K562 (cell line): ENCODE data around the gene SHTN1.

Experiments used
- CTCF ChIP-seq, 3 experiments: IDR thresholded peaks in 2 of 3; conservative IDR thresholded peaks in 1 of 3; 2 replicates each; pipeline ENCODE4 v1.5.1; 2011 to 2012; ENCODE audit warnings: low read length in 3 of 3, mild to moderate bottlenecking in 3 of 3, control low read depth in 2 of 3, improper control_type of control experiment in 1 of 3, inconsistent platforms in 1 of 3, low read depth in 1 of 3, mixed read lengths in 1 of 3, moderate library complexity in 1 of 3; ENCODE audit not compliant: insufficient read depth in 2 of 3
- EZH2 ChIP-seq: IDR thresholded peaks from 2 replicates; pipeline ENCODE4 v1.6.1; 2012; ENCODE audit warnings: low read depth, mild to moderate bottlenecking, inconsistent platforms, low read length, borderline replicate concordance
- HINFP ChIP-seq: fragments of 450-650 bp; conservative IDR thresholded peaks from 2 replicates; pipeline ENCODE4 v1.6.1; 2016; ENCODE audit warnings: missing genetic modification characterization, low read depth, mild to moderate bottlenecking, control low read depth, missing compliant biosample characterization
- NKRF ChIP-seq: fragments of 450-650 bp; IDR thresholded peaks from 2 replicates; pipeline ENCODE4 v1.6.1; 2016; ENCODE audit warnings: borderline replicate concordance
- PHF20 ChIP-seq: fragments of 450-650 bp; IDR thresholded peaks from 2 replicates; pipeline ENCODE4 v1.6.1; 2018; ENCODE audit not compliant: partially characterized antibody
- RAD51 ChIP-seq: fragments of 450-650 bp; IDR thresholded peaks from 2 replicates; pipeline ENCODE4 v1.7.1; 2016; ENCODE audit warnings: low read depth, mild to moderate bottlenecking, borderline replicate concordance
- RBBP5 ChIP-seq: fragments of 200-600 bp; sonication (generic); IDR thresholded peaks from 2 replicates; pipeline ENCODE4 v1.6.1; 2012; ENCODE audit warnings: borderline replicate concordance, mild to moderate bottlenecking, low read length, control low read depth, inconsistent platforms; ENCODE audit not compliant: insufficient read depth, poor library complexity, severe bottlenecking
- RBM22 ChIP-seq: fragments of 200-400 bp; formaldehyde crosslinking; IDR thresholded peaks from 2 replicates; pipeline ENCODE4 v1.6.1; 2018; ENCODE audit warnings: low read length, low read depth; ENCODE audit not compliant: poor library complexity, severe bottlenecking
- YY1 ChIP-seq, 3 experiments: IDR thresholded peaks; 2 replicates each; pipeline ENCODE4 v1.6.1; 2011; ENCODE audit warnings: low read length in 2 of 3, mild to moderate bottlenecking in 2 of 3, moderate library complexity in 2 of 3, borderline replicate concordance in 1 of 3, control low read depth in 1 of 3, low read depth in 1 of 3; ENCODE audit not compliant: insufficient read depth in 3 of 3, insufficient replicate concordance in 2 of 3, control insufficient read depth in 1 of 3, insufficient read length in 1 of 3; ENCODE audit errors: extremely low read depth in 1 of 3
- ZBTB40 ChIP-seq, 2 experiments: fragments of 450-650 bp in 1 of 2; sonication (generic) in 1 of 2; formaldehyde crosslinking in 1 of 2; IDR thresholded peaks; 2 replicates each; pipeline versions ENCODE4 v1.7.1 to v1.9.0; 2016 to 2022; ENCODE audit warnings: inconsistent platforms in 1 of 2, mild to moderate bottlenecking in 1 of 2, missing genetic modification reagents in 1 of 2
- ZBTB7A ChIP-seq: IDR thresholded peaks from 2 replicates; pipeline ENCODE4 v1.6.1; 2011; ENCODE audit warnings: low read depth, mild to moderate bottlenecking, low read length, moderate library complexity, borderline replicate concordance; ENCODE audit not compliant: control insufficient read depth
- ZC3H8 ChIP-seq: fragments of 450-650 bp; IDR thresholded peaks from 2 replicates; pipeline ENCODE4 v1.6.1; 2017
- ZFX ChIP-seq: sonication (generic); formaldehyde crosslinking; IDR thresholded peaks from 2 replicates; pipeline ENCODE4 v1.8.0; 2022; ENCODE audit warnings: mild to moderate bottlenecking, missing genetic modification reagents, moderate library complexity

GRCh38 chr10:116960066-116960776 lies 44.8 kb downstream of the SHTN1 start:
- TF ChIP-seq ZBTB40 (IDR thresholded peaks at IDR 0.05): no peak
- TF ChIP-seq ZBTB40 (CRISPR knock-in tag; IDR thresholded peaks at IDR 0.05): no peak
- no peak for TF ChIP-seq EZH2
- no peak for TF ChIP-seq CTCF (IDR thresholded peaks at IDR 0.05 in 2 of 3, conservative IDR thresholded peaks at IDR 0.05 in 1 of 3; ENCODE audit: insufficient read depth in 2 of 3, low read depth in 1 of 3, low read length in 3 of 3)
- TF ChIP-seq RAD51: no peak
- no peak for TF ChIP-seq HINFP (tag)
- no peak for TF ChIP-seq ZC3H8
- TF ChIP-seq RBM22: no peak
- no peak for TF ChIP-seq PHF20
- TF ChIP-seq ZBTB7A: no peak
- TF ChIP-seq YY1 (IDR thresholded peaks at IDR 0.05; ENCODE audit: borderline replicate concordance in 1 of 3, control insufficient read depth in 1 of 3, extremely low read depth in 1 of 3, insufficient read depth in 3 of 3, insufficient read length in 1 of 3, insufficient replicate concordance in 2 of 3, low read depth in 1 of 3, low read length in 2 of 3): no peak
- no peak for TF ChIP-seq NKRF
- TF ChIP-seq RBBP5: no peak
- no peak for TF ChIP-seq ZFX (CRISPR knock-in tag)
